COLO668 (cell line): Measurements from ENCODE around the gene AMIGO1.
A peak's percentile ranks its signal among the peaks of the same experiment; 100 is the strongest.

Source experiments
- DNase-seq: peaks from one replicate; lab custom pipeline; 2025; ENCODE audit not compliant: unreplicated experiment; lab: John Stamatoyannopoulos, UW

The AMIGO1 gene

GRCh38 chr1:109534307-109534858 lies 24.9 kb upstream of the AMIGO1 start:
- no peak for DNase-seq

DNA sequence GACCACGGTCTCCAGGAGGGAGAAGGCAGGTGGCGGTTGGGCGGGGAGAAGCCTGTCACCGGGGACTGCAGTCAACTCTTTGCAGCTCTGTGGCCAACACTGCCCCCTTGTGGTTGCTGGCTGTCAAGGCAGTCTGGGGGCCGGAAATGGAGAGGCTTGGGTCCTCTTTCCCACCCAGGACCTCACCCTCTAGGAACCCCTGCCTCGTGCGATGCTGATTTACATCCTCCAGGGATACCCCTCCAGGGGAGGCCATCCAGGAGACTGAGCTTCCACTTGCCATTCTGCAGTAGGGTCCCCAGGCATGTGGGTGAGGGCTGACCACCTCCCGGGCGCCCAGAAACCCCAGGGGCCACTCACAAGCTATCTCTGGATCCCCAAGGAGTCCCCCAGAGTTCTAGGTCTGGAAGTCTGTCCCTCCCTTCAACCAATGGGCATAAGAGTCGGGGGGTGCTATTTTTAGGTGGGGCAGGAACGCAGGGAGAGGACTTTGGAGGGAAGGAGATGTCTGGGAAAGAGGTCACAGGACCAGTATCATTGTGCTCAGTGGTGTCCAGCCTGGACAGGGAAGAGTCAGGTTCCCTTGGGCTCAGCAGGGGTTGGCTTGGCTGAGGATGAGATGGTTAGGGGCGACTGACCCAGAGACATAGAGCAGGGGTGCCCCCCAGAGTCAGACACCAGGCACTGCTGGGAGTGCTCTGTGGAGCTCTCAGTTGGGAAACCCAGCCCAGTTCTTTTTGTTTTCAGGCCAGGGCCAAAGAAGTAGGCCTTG lies 23.0 kb upstream of the AMIGO1 start:
- peak; percentile 84 for DNase-seq

DNA sequence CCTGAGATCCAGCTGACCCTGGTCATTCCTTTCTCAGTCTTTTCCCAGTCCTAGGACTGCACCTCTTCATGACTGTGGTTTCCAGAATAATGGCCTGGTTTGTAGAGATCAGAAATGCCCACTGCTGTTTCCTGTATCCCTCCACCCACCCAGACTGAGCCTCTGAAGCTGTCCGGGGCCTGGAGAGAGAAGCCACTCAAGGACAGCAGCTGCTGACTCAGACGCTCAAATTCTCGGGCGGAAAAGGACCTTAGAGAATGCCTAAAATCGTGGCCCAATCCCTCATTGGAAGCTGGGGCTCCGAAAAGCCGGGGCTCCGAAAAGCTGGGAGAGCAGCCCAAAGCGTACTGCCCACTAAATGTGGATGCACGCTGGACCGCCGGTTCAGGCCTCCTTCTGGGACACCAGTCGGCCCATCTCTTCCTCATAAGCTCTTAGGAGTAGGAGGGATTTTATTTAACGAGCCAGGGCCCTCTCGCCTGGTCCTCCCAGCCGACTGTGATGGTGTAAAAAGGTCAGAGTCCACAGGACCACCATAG lies 22.4 kb upstream of the AMIGO1 start:
- no peak for DNase-seq

DNA sequence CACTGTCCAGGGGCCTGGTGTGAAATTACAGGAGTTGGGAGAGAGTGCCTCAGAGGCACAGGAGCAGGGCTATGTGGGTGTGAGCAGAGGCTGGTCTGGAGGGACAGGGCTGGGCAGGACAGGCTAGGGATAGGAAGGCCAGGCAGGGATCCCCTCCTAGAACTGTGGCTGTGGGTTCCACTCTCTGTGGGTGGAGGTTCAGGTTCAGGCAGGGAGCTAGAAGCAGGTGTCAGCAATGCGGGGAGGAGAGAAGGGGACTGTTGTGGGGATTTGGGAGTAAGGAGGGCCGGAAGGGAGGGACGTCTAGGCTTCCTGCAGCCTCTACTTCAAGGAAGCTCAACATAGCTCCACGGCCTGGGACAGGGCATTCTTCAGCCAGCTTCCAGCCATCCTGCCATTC lies 21.9 kb upstream of the AMIGO1 start:
- DNase-seq: no peak

DNA sequence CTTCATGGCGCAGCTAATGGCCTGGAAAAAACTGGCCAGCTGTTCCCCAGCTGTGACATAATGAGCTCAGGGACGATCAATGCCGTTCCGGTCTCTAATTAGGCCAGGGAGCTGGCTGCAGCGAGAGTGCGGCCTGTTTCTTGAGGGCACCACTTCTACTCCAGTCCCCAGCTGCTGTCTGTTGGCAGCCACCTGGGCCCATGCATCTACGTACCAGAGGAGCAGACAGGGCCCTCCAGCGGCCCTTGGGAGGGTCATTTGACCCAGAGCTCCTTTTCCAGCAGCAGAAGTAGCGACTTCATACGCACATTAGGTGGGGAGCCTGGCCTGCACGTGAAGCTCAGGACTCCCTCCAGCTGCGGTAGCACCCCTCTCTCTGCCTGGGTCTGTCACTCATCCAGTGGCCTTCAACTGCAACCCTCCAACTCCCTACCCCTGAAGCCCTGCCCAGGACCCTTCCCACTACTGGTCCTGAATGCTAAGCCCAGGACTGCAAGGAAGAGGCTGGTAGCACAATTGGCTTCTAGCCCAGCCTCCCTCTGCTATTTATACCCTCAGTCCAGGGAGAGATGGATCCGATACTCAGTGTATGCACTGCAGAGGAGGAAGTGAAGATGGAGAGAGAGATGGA lies 21.0 kb upstream of the AMIGO1 start:
- peak; percentile 61 for DNase-seq

DNA sequence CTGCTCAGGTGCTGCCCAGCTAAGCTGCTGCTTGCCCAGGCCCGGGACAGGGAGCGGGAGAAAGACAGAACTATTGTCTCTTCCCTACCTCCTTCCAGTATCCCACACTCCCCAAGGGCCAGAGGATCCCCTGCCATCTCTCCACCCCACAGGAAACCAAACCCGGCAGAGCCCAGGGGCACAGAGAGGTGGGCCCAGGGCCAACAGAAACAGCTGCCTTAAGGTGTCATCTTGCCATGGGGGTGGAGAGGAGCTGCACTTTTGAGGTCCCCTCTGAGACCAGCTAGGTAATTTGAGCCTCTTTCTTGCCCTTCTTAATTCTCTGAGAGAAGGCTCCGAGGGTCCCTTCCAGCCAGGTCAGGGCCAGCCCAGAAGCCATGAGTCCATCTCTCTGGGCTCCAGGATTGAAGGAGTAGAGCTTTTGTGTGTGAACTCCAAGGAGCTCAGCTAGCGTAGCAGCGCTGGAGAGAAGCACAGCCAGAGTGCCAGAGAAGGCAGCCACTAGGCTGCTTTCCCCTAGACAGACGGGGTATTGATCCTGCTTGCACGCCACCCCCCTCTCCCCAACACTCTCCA lies 20.4 kb upstream of the AMIGO1 start:
- peak; percentile 28 for DNase-seq

- DNase-seq: no peak
Observed at GRCh38 chr1:109528712-109529111, 19.2 kb upstream of the AMIGO1 start.

DNA sequence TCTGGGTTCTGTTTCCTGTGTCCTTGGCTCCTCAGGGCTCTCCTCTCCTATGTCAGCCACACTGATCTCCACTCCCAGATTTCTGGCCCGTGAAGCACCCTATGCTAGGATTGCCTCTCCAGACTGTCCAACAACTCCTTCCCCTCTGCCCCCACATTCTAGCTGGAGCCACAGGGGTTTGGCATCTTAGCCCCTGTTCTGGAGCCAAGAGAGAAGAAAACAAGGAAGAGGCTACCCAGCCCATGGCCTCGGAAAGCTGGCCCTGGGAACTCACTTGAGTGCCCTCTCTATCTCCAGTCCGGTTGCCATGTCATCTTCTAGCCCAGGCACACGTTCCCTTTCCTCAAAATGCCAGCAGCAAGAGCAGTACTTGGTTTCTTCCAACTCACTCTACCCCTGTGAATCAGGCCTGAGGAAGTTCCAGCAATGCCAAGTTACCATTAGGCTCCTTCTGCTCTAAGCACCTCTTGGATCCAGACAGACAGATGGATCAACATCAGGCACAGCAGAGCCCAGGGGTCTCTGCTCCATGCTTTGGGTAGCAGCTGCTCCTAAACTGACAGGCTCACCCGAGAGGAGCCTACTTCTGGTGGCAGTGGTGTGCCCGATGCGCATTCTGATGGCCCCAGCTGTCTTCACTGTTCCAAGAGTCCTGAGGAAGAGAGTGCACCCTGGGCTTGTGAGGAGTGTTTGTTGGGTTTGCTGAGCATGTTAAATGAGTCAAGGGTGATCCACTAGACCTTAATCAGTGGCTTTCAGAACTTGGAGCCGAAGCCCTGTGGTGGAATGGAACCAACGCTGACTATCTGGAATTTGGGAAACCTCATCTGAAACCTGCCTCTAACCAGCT lies 18.5 kb upstream of the AMIGO1 start:
- no peak for DNase-seq

DNA sequence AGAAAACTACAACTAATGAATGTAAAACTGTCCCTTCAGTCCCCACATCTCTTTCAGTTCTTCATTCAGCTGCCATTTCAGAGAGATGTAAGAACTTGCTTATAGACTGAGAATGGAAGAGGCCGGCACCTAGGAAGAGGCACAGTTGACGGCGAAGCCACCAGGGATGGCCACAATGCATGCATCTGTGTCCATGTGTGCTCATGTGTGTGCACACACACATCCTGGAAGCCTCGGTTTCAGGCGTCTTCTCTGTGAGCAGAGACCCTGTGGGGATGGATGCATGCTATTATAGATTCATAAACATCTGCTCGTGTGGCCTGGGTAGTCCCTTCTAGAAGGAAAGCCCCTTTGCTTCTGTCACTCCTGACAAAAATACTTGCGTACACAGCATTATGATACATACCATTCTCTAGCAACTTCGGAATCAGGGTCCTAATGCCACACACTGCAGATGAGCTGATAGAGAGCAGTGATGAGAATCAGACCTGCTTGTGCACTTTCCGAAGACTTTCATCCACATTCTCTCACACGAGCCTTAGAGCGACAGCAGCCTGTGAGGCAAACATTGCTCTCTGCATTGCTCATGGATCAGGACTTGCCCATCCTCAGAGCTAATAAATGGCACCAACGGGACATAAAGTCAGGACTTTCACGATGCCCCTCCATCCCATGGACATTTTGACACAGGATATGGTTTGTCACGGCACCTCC lies 17.7 kb upstream of the AMIGO1 start:
- DNase-seq: no peak

GRCh38 chr1:109523706-109524105 lies 14.2 kb upstream of the AMIGO1 start:
- no peak for DNase-seq

DNA sequence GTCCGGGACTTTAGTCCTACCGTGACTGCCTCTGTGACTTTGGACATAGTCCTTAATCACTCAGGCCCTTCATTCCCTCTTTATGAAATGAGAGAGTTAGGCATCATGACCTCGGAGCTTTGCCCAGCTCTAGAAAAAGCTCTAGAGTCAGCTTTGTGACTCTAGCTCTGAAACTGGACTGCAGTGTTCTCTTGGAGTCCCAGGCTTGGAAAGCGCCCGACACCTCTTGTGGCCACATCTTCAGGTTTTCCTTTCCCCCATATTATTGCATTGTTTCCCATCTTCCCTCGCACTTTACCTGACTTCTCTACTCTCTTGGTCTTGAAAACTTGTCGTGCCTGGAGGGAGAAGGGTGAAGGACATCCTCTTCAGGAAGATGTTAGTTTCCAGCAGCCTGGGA lies 12.5 kb upstream of the AMIGO1 start:
- DNase-seq: no peak

- DNase-seq: no peak
Observed at GRCh38 chr1:109521002-109521951, 11.8 kb upstream of the AMIGO1 start.

DNA sequence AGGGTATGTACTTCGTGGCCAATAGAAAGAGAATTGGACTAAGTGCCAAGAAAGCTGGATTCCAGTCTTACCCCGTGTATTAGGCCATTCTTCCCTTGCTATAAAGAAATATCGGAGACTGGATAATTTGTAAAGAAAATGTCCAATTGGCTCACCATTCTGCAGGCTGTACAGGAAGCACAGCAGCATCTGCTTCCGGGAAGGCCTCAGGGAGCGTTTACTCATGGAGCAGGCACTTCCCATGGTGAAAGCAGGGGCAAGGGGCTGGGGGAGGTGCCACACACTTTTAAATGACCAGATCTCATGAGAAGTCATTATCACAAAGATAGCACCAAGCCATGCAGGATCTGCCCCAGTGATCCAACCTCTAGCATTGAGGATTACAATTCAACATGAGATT lies 7.8 kb upstream of the AMIGO1 start:
- no peak for DNase-seq

- no peak for DNase-seq
Observed at GRCh38 chr1:109516872-109517271, 7.3 kb upstream of the AMIGO1 start.

- DNase-seq: no peak
Observed at GRCh38 chr1:109514846-109515245, 5.3 kb upstream of the AMIGO1 start.

DNA sequence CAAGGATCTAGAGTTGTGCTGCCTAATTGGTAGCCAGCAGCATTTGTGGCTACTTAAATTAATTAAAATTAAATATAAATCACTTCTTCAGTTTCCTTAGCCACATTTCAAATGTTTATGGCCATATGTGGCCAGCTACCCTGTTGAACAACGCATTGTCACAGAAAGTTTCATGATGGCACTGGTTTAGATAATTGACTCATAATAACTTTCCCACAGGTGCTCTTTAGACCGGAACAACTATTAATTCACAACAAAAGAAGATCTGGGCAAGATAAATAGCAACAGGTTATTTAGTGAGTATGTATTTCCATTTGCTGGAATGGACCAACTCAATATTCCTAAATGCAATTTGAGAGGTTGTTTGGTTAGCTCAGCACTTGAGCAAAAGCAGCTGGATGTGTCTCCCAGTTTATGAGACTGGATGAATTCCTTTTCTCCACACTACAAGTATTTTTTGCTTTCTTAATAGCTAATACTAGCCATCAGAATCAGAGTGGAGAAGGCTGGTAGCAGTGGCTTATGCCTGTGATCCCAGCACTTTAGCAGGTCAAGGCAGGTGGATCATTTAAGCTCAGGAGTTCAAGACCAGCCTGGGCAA lies 3.7 kb upstream of the AMIGO1 start:
- DNase-seq: no peak

DNA sequence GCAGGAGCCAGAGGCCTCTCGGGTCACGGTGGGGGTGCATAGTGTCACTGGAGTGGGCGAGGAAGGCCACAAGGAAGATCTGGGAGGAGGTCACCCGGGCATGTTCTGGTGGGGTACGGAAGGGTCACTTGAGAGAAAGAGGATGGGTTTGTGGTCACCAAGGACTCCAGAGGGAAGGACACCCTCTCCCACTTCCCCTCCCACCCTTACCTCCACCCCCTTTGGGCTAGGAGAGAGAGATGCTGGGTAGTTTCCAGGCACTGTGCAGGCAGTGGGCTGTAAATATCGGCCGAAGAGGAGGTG lies 703 bp downstream of the AMIGO1 start:
- DNase-seq: no peak

- DNase-seq: no peak
Observed at GRCh38 chr1:109508001-109508872, 1.3 kb downstream of the AMIGO1 start.
